NCI-H2227 treated with DMSO at 0.1 percent for 48 hours (cell line): ENCODE measurements around the gene EPHA4.

Source experiments
- DNase-seq: peaks from one replicate; lab custom pipeline; 2025; lab: John Stamatoyannopoulos, UW

The EPHA4 gene

DNA sequence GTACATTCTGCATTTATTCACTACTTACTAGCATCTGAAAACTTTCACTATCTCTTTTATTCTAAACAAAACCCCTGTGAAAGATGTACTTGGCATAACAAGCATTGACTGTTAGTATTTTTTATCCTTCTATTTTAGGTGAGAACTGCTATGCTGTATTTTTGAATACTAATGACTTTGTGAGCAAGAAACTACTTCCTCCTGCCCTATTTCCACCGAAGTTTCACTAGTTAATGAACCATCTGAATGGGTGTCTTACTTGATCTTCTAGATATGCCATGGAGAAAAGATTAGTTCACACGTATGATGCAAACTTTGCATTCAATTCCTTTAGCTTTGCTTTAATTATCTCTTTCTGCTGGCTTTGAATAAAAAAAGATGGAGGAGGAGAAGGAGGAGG, 68.1 kb downstream of the EPHA4 start:
- DNase-seq: no peak

DNA sequence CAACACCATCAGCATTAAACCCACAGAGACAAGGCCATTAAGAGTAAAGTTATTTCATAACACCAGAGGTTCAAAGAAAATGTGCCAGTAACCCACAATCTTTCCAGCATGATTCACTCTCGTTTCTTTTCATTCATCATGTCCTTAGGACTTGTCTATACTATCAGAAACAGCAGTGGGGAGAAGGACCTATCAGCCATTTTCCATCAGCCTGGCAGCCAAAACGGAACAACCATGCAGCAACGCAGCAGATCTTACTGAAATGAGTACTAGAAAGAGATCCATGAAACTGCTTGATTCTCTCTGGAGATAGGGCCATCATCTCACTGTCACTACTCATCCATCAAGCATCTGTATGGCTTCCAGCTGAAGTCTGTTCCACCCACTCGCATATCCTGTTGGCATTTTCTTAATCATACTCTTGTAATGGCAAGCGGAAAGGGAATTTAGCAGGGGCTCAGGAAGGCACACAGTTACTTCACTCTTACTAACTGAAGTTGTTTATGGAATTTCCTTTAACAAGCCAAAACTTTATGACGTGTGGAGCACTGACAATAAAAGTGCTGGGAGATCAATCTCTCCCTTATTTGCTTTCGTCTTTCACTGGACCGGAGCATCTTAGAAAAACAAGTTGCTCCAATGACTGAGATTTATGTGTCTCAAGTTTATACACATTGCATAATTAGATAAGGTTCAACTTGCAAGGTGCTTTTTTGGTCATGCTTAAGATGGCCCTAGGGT, 69.7 kb downstream of the EPHA4 start:
- DNase-seq: no peak

DNA sequence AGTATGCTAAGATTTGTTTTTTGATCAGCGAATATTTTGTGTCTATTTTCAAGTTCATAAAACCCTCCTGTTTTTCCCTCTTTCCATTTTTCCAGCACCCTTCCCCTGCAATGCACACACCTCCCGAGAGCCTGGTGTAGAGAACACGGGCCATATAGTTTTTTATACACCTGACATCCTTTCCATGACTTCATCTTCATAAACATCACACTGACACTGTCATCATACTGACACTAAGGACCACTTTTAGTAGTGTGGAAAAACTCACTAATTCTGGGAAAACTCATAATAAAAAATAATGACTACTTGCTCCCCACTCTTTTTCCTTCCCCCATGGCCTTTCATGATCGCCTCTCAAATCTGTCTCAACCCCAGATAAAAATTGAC, 70.2 kb downstream of the EPHA4 start:
- no peak for DNase-seq

DNA sequence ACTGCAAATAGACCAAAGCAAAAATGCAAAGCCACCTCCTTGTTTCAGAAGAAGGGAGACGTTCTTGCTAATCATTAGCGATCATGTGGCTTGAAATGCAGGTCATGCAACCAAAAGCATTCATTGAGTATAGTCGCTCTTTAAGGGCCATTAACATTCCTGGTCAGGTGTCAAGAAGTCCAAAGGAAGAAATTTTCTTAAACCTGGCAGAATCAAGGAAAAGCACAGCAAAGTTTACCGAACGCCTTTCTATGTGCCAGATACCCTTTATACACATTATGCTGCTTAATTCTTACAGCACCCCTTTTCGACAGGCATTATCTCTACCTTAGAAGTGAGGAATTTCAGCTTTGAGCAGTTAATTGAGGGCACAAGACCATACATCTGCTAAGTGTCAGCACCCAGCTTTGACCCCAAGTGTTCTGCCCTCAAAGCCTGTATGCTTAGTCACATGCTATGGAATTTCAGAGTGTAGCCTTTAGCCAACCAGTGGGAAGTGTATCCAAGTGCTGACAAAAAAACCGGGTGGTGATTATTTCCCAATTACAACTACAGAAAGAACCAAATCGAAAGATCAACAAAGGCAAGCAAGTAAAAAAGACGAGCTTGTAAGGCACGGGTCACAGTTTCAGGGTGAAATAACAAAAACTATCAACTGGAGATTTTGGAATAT, 70.8 kb downstream of the EPHA4 start:
- DNase-seq: no peak

DNA sequence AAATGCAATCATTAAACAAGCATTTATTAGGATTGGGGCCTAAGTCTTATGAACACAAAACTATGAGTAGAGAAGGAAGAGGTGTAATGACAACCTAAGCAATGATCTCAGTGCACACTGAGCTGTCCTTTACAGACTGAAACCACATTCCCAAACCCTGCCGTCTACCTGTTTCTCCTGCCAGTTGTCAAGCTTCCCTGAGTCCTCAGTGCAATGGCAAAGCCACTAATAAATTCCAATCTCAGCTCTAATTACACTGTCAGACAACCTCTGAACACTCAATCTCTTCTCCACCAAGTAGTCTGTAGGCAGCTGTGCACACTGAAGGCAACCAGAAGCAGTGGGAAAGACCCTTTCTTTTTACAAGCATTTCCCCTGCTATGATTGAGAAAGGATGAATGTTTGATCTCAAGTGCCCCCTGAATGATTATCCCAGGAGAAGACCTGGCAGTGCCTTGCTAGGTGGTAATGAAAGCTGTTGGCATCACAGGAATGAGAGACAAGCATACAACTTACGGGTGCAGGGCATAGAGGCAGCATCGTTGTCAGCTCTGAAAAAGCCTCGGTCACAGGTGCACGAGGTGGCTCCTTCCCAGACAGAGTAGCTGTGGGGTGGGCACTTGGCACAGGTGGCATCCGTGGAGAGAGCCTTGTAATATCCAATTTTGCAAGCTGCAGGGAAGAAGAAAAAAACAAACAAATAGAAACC, 71.4 kb downstream of the EPHA4 start:
- DNase-seq: peak; percentile 15

DNA sequence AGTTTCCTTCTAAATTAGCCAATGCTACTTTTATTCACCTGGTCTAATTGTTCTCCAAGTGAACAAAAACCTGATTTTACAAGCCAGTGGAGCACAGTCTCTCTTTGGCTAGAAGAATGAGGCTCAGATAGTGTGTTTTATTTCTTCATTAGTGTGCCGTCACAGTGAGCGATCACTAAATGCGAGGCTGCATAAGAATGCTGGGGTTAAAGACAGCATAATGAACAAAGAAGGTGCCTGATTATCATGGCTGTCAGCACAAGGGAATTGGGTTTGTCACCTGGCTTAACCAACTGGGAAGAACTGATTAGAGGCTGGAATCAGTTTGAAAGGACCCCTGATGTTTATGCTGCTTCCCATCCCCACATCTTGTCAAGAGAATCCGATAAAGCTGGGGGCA, 76.4 kb downstream of the EPHA4 start:
- no peak for DNase-seq

DNA sequence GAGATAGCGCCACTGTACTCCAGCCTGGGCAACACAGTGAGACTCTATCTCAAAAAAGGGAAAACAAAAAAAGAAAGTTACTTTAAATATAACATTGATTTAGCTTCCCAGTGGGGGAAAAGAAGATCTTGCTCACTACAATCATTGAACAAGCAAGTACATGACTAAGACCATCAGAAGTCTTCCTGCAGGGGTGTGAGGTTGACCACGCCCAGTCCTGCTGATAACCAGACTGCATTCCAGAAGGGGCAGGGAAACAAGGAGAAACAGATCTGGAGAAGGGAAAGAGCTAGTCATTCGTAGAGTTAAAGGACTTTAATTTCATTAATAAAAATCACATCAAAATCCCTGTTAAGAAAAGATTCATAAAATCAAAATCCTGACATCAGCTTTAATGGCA, 77.5 kb downstream of the EPHA4 start:
- DNase-seq: no peak

DNA sequence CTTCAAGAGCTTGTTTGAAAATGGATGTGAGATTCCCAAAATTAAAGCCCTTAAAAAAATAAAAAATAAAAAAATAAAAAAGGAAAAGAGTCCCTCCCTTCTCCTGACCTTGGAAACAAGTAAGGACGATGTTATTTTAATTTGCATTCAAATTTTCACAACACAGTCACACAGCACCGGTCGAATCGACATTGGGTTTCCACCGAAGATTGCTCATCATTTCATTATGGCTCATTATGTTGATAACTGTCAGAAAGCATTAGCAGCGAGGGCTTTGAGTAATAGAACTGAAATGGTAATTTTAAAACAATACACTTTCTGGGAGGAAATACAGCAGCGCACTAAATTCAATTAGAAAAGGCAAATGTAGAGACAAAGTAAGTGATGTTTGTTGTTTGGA, 78.7 kb downstream of the EPHA4 start:
- no peak for DNase-seq

DNA sequence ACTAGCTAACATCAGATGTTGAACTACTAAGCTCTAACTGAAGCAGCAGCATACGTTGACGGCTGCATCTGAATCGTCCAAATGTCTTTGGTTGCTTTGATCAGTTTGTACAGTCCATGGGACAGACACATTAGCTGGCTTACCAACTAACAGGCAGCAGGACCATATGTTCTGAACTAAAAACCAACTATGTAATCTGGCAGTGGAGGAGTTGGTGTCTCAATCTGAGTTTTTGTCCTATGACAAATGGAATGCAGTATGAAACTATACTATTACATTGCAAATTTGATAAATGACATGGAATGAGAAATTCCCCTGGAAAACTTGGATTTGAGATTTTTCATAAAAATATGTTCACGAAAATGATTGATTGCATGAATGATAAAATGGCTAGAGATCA, 79.5 kb downstream of the EPHA4 start:
- DNase-seq: no peak

DNA sequence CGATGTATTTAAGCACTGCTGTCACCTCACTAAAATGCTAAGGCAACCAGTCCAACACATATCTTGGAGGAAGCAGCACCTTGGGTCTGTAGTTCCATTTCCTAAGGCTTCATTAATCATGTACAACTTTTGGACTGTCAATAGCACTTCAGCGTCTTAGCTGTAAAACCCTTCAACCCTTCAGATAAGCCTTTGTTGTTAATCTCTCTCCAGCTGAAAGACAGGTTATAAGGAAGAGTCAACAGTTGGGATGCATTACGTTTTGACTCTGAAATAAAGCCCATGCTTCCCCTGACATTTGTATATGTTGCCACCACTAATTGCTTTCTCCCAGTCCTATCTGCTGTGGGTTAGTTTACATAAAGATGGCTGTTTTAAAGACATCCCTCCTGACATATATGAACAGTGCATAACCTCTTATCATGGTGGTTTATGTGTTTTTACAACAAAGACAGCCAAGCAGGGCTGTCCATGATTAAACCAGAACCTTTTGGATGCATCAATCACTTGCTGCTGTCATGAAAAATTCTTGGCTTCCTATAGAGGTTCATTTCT, 81.5 kb downstream of the EPHA4 start:
- DNase-seq: no peak

DNA sequence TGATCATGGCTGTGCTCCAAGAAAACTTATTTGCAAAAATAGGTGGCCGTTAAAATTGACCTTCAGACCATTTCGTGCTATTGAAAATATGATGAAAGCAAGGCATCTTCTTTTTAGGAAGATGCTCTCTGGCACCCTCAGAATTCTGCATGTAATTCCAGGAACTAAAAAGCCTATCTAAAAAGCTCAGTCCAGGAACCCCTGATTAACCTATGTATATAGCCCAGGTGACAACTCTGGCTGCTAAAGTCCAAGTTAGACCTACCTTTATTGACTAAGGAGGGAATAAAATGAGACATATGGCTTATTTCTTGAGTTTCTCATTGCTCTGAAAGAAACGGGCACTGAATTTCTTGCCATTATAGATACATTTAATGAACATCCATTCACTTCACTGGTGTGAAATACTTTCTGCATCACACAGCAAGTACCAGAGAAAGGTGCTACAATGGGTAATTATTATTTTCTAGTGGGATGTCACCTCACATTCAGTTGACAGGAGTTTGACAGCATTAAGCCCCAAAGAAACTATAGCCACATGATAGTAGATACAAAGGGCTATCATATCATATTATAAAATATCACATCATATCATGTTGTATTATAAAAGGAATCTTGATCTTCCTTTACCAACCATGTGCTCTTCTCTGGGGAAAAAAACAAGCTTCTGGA, 83.8 kb downstream of the EPHA4 start:
- no peak for DNase-seq

DNA sequence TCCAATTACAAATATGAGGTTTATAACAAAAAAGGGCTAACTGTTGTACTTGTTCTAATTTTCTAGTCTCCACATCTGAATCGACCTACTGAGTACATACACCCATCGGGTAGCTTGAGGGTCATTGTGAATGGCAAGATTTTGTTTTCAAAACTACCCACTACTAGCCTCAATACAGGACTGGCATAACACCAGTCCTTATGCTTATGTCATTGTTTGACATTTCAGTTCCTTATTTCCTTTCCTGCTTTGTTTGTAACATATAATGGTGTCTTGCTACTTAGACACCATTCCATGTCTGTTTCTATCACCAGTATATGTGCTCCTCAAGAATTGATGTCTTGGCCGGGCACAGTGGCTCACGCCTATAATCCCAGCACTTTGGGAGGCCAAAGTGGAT, 86.0 kb downstream of the EPHA4 start:
- no peak for DNase-seq

DNA sequence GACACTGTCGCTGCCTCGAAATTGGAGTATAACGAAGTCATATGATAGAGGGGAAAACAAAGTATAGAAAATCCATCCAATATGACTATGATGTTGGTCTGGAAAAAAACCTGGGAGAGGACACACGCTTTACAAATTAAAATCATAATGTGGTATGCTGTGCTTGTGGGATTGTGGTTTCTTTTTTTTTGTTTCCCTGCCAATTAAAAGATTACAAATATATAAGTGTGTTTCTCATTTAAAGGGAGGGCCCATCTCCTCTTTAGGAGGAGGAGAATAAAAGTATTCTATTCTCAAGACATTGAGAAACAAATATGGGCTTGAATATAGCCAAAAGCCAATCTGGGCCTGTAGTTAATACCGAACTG, 86.6 kb downstream of the EPHA4 start:
- no peak for DNase-seq

DNA sequence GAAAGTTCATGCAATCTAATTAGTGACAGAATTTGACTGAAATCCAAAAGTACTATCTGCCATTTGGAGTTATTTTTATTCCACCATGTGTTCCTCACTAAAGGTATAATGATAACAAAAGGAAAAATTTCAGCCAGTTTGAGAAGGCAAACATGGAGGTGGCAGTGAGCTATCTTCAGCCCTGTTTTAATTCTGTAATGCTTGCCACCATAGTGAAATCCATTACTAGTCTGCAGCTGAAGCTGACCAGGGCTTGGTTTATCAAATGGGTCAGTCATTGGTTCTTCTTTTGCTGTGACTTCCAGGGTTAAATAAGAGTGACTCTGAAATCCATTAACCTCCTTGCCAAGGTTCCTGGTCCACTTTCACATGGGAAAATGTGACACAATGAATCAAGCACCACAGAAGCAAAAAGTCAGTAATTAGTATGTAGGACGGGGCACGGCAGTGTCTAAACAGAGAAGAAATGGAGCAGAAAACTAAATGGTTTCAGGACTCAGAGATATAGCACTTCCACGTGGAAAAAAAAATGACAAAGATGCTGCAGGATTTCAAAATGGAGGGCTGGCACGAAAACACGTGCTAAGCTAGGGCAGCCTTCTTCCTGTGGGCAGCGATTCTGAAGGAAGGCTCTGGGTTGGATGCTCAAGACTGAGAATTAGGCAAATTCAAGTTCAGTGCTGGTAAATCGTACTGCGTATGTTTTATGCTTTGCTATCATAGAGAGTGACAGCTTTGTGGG, 87.2 kb downstream of the EPHA4 start:
- DNase-seq: no peak

DNA sequence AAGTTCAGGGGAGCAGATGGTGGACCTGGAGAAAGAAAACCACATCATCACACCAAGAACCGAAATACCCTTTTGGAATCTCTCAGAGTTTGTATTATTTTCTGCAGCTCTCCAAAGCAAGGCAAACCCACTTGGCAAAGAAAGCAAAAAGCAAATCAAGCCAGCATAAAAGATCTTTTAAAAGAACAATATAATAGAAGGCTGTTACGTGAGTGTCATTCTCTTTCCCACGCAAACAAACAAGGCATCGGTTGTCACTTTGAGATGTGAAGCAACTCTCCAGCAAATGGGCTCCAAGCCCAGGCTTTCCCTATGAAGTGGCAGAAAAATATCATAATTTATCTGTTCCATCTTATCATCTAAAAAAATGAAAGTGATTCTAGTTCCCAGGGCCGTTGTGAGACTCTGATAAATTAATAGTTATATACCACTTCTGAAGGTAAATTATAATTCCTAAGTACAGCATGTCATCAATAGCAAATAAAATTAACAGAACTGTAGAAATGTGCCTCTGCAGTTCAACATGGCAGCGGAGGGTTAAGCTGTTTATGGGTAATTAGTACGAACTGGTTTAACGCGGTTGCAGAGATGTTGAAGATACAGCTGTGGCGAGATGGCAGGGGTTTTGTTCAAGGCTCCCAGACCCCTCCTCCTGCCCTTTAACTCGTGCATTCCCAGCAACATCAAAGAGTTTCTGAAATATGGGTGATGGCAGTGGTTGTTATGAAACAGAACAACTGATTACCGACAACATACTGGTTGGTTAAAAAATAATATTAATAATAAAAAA, 89.2 kb downstream of the EPHA4 start:
- DNase-seq: no peak

DNA sequence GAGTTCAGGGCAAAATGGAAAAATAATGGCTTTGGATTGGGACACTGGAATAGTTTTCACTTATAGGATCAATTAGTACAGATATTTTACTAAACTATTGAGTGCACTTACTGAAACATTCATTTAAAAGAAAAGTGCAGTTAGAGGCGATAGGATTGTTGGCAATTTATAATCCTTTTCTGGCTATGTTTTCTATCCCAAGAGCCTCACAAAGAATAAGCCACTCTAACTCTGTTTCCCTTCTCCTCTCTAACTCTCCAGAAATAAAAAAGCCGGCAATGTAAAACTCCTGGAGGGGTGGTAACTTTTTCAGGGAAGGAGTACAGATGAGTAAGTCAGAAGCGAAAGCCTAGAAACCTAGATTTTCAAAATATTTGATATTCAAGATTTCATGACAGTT, 91.3 kb downstream of the EPHA4 start:
- DNase-seq: no peak

DNA sequence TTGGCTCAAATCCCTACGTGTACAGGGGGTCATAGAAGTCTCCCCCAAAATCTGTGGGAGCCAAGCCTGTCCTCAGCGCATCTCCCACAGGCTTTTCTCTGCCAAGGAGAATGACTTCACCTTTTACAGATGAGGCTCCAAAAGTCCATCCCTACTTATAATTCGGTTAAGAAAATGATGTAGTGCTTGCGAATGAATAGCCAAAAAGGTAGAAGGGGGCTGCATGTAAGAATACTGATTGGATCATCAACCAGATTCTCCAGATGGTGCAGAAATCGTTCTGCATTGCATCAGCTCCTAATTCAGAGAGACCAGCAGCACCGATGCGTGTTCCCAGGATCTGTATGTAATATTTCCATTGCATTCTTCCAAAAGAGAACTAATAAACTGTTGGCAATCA, 91.9 kb downstream of the EPHA4 start:
- no peak for DNase-seq

DNA sequence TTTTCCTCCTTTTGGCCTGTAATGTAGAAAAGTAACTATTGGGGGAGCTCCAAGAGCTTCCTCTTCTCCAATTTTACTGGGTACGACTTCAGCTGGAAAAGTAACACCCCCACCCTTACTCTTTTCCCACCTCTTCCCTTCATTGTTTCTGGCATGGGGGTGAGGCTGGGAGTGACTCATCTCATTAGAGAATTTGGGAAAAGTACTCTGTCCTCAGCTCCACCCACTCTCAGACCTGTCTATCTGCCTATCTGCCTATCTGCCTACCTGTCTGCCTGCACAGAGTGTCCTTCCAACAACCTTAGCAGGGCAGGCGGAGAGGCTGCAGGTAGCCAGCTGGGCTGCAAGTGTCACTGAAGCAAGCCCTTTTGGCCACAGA, 93.6 kb downstream of the EPHA4 start:
- no peak for DNase-seq

DNA sequence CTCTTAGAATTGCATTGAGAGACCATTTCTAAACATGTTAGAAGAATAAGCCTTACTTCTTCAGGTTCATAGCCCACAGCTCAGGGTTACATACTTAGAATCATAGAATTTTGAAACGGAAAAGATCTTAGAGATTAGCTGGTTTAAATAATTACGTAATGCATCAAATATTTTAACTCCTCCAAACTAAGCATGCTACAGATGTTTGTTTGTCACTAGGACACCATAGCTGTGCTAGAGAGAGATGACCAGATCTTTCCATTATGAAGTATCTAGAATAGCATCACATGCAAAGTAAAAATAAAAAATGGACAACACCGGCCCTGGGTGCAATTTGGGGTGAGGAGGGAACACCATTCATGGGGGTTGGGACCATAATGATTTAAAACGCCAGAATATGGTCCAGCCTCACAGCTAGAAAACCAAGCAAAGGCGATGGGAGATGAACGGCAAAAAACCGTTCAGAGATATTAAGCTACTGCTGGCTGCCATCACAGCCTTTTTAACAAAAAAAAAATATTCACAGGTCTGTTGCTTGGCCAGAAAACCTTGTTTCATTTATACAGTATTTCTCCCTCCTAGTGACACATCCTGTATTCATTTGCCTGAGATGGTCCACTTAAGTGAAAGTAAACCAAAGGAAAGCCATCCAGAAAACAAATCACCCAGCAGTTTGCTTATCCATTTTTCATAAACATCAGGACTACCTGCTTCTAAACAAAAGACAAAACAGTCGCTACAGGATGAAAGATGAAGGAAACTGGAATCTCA, 94.2 kb downstream of the EPHA4 start:
- DNase-seq: no peak

DNA sequence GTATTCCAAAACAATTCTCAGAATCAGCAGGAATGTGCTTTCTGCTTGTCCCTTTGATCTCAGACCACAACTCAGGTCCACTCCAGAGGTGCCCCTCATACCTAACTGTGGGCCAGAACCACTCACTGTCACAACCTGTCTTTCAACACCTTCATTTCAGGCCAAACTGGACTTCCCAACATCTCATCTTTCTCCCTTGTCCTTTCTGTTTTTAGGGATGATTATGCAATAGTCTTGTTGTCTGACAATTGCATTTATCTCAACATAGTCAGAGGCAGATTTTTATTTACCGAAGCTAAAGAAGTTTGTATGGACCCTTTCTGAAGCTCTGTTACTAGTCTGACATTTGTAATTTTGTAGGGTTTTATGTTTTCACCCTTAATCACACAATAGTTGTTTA, 95.9 kb downstream of the EPHA4 start:
- DNase-seq: no peak
